Caco-2 (cell line): ENCODE data around the gene ARHGAP24. TPM values are rescaled to one million over a fixed set of nuclear protein-coding genes. Genes with fewer than 3 reads are reported as not detected.

Experiments
- Bru-seq: library from RNA; stranded (reverse); fragments of 400-500 nt; gene quantifications from one replicate; lab custom pipeline; 2021; lab: Mats Ljungman, UMichigan
- BruChase-seq, 2 experiments: library from RNA; stranded (reverse); fragments of 400-500 nt; gene quantifications; one replicate each; lab custom pipeline; 2021; lab: Mats Ljungman, UMichigan
- BruUV-seq: library from RNA; stranded (reverse); fragments of 400-500 nt; replicated peaks from 2 replicates; lab custom pipeline; 2021; lab: Mats Ljungman, UMichigan
- CTCF ChIA-PET: fragments of 300-600 bp; sonication (Branson Sonifier 250); formaldehyde crosslinking; loops from one replicate; lab custom pipeline; 2022; ENCODE audit warnings: antibody characterized with exemption; lab: Charles Lee
- POLR2A ChIA-PET: fragments of 300-600 bp; sonication (Branson Sonifier 250); formaldehyde crosslinking; loops from one replicate; lab custom pipeline; 2022; ENCODE audit warnings: antibody characterized with exemption; lab: Charles Lee
- DNase-seq, 2 experiments: peaks; one replicate each; pipeline versions ENCODE4 v3.0.0 to v3.0.0-alpha.2; 2020 to 2022
- H3K27me3 ChIP-seq: replicated peaks from 2 replicates; pipeline ENCODE4 v1.6.0; 2011; ENCODE audit warnings: low read length; ENCODE audit not compliant: control insufficient read depth, insufficient read depth
- H3K36me3 ChIP-seq: 2 replicates; pipeline ENCODE4 v1.5.1; 2011; ENCODE audit warnings: low read length; ENCODE audit not compliant: control insufficient read depth, insufficient read depth
- H3K4me1 ChIP-seq: fragments of 250-450 bp; sonication (Bioruptor Pico); 2 replicates; pipeline ENCODE4 v1.5.1; 2020; ENCODE audit warnings: mild to moderate bottlenecking
- H3K4me3 ChIP-seq: 2 replicates; pipeline ENCODE4 v1.5.1; 2011; ENCODE audit warnings: low read depth, mild to moderate bottlenecking, control low read depth, low read length
- H3K9me3 ChIP-seq: fragments of 250-450 bp; sonication (Bioruptor Pico); 2 replicates; pipeline ENCODE4 v1.5.1; 2020; ENCODE audit warnings: mild to moderate bottlenecking, moderate library complexity
- H3K27ac Mint-ChIP-seq: one replicate; pipeline ENCODE4 v1.8.0; 2022; ENCODE audit warnings: mixed read lengths; ENCODE audit not compliant: unreplicated experiment
- H3K27me3 Mint-ChIP-seq: one replicate; pipeline ENCODE4 v1.8.0; 2022; ENCODE audit warnings: mixed read lengths; ENCODE audit not compliant: insufficient read depth, unreplicated experiment
- H3K36me3 Mint-ChIP-seq: one replicate; pipeline ENCODE4 v1.8.0; 2022; ENCODE audit warnings: mild to moderate bottlenecking, mixed read lengths; ENCODE audit not compliant: insufficient read depth, unreplicated experiment
- H3K4me1 Mint-ChIP-seq: one replicate; pipeline ENCODE4 v1.8.0; 2022; ENCODE audit warnings: low read depth, mixed read lengths; ENCODE audit not compliant: unreplicated experiment
- H3K4me3 Mint-ChIP-seq: one replicate; pipeline ENCODE4 v1.8.0; 2022; ENCODE audit warnings: mild to moderate bottlenecking, moderate library complexity, mixed read lengths; ENCODE audit not compliant: unreplicated experiment
- H3K9me3 Mint-ChIP-seq: one replicate; pipeline ENCODE4 v1.8.0; 2022; ENCODE audit warnings: mixed read lengths; ENCODE audit not compliant: unreplicated experiment
- CTCF ChIP-seq, 2 experiments: fragments of 200-600 bp in 1 of 2; IDR thresholded peaks; 1 replicate in 1 of 2; 2 replicates in 1 of 2; pipeline versions ENCODE4 v1.5.1 to v1.8.0; 2011 to 2022; ENCODE audit warnings: antibody characterized with exemption in 1 of 2, control low read depth in 1 of 2, inconsistent platforms in 1 of 2, low read depth in 1 of 2, low read length in 1 of 2, mild to moderate bottlenecking in 1 of 2, moderate library complexity in 1 of 2; ENCODE audit not compliant: insufficient read depth in 1 of 2, severe bottlenecking in 1 of 2, unreplicated experiment in 1 of 2
- intact Hi-C: fragments of 100-400 bp; cut with micrococcal nuclease; formaldehyde crosslinking; loops from one replicate; pipeline ENCODE4 v1.10.0; 2022; ENCODE audit not compliant: unreplicated experiment
- long read RNA-seq: library from polyadenylated mRNA; stranded (forward); transcript quantifications from one replicate; pipeline ENCODE4 v2.0.0, GENCODE V29; 2022
- total RNA-seq: library from RNA; stranded (reverse); gene quantifications from 2 replicates; pipeline ENCODE4 v1.2.3, GENCODE V29; 2022

The ARHGAP24 gene
- total RNA-seq (2.5 and 2.8 TPM in 2 replicates), Bru-seq, nascent RNA (percentile 45 among the genes with signal in this experiment), BruChase-seq, experiment 1, labeled RNA remaining after a 2-hour chase (percentile 41 among the genes with signal in this experiment), BruChase-seq, experiment 2, labeled RNA remaining after a 6-hour chase (percentile 28 among the genes with signal in this experiment)
- long read RNA-seq, partial matches to known transcripts = 0 of 2 reads
- long read RNA-seq, other reads (novel, unspliced or antisense) = 2 of 2 reads

GRCh38 chr4:85474818-85475630, at the start of gene ARHGAP24:
Gene ARHGAP24 (plus strand): TSS chr4:85475150.
- no peaks in the 10 kb centered on the region for H3K27me3 ChIP-seq
- Mint-ChIP-seq H3K9me3 (no peaks in the 10 kb centered on the region), H3K4me3 (peak within 1 kb of the TSS; percentile 83), H3K27me3 (peaks cover 5% of the 10 kb centered on the region), H3K4me1 (no peaks in the 10 kb centered on the region), H3K36me3 (no peaks in the 10 kb centered on the region), H3K27ac (peak within 1 kb of the TSS; percentile 73)
- no peaks in the 10 kb centered on the region for H3K9me3 ChIP-seq
- no TSS peak for BruUV-seq
- POLR2A ChIA-PET = interaction anchor here (0.6 kb wide), 1 partner anchor 54 kb away, joined by 3 read pairs; no protein-coding TSS in a partner anchor
- peak within 1 kb of the TSS; percentile 45 for H3K4me3 ChIP-seq
- H3K4me1 ChIP-seq = peaks cover 5% of the 10 kb centered on the region; the same call in 1 of the 2 replicates
- peak; percentile 86 to 89 for DNase-seq
- no peak for TF ChIP-seq CTCF (IDR thresholded peaks at IDR 0.05; ENCODE audit: insufficient read depth in 1 of 2, low read depth in 1 of 2, low read length in 1 of 2, severe bottlenecking in 1 of 2, unreplicated experiment in 1 of 2)
- CTCF ChIA-PET = interaction anchor here (1.1 to 1.5 kb wide), 5 partner anchors 15 to 321 kb away, joined by 3 to 8 read pairs (median 4); no protein-coding TSS in a partner anchor
- intact Hi-C loops = loop anchor here (1.0 to 2.0 kb wide), 3 partner anchors 16 to 56 kb away; no protein-coding TSS in a partner anchor
- no peaks in the 10 kb centered on the region for H3K36me3 ChIP-seq

DNA sequence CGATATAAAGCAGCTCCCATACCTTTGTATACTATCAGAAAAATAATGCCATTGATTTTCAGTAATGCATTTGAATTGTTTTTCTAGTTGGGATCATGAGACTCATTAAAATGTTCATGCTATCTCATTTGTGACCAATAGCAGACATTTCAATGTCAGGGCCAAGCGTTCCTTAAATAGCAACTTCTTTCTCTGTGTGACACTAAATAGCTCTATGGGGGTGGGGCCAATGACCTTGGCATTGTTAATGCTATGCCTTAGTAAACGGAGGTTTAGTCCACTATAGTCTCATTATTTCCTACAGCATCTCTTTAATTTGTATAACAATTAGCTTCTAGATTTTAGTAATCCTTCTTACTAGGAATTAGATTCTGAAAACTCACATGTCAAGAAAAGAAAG, 48.6 kb upstream of the ARHGAP24 start:
- ChIA-PET POLR2A (no interaction called here), CTCF (no interaction called here)
- Histone ChIP-seq H3K27me3 (no peaks in the 10 kb centered on the region), H3K4me3 (no peak overlapping the region), H3K9me3 (no peaks in the 10 kb centered on the region), H3K36me3 (no peaks in the 10 kb centered on the region), H3K4me1 (peaks cover 17% of the 10 kb centered on the region; the same call in 1 of the 2 replicates)
- no peak for DNase-seq
- TF ChIP-seq CTCF (IDR thresholded peaks at IDR 0.05; ENCODE audit: insufficient read depth in 1 of 2, low read depth in 1 of 2, low read length in 1 of 2, severe bottlenecking in 1 of 2, unreplicated experiment in 1 of 2) = no peak
- no TSS peak for BruUV-seq
- H3K9me3 Mint-ChIP-seq = no peaks in the 10 kb centered on the region
- no peaks in the 10 kb centered on the region for H3K27me3 Mint-ChIP-seq
- no peak overlapping the region for H3K27ac Mint-ChIP-seq
- no peaks in the 10 kb centered on the region for H3K36me3 Mint-ChIP-seq
- peaks cover 18% of the 10 kb centered on the region for H3K4me1 Mint-ChIP-seq
- H3K4me3 Mint-ChIP-seq = no peak overlapping the region
- intact Hi-C loops = no loop called here

DNA sequence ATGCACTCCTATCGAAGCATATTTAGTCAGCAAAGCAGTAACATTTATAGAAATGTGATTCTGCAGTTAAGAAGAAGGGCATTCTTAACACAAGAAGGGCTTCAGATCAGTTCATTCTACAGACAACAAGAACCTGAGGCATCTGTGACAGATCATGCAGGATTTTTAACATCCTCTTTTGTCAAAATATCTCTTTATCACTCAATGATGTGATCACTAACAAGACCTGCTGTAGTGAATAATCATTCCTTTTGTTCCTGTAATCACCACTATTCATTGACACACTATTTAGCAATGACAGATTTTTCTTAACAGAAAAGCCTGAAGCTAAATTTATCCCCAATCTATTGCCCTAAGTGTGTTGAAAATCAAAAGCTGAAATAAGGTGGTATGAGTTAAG, 47.8 kb upstream of the ARHGAP24 start:
- Mint-ChIP-seq H3K27me3 (no peaks in the 10 kb centered on the region), H3K4me3 (no peak overlapping the region), H3K27ac (no peak overlapping the region), H3K9me3 (no peaks in the 10 kb centered on the region), H3K36me3 (no peaks in the 10 kb centered on the region), H3K4me1 (peaks cover 18% of the 10 kb centered on the region)
- H3K27me3 ChIP-seq = no peaks in the 10 kb centered on the region
- BruUV-seq = no TSS peak
- H3K4me3 ChIP-seq = no peak overlapping the region
- POLR2A ChIA-PET = no interaction called here
- intact Hi-C loops = no loop called here
- no peak for TF ChIP-seq CTCF (IDR thresholded peaks at IDR 0.05; ENCODE audit: insufficient read depth in 1 of 2, low read depth in 1 of 2, low read length in 1 of 2, severe bottlenecking in 1 of 2, unreplicated experiment in 1 of 2)
- H3K36me3 ChIP-seq = no peaks in the 10 kb centered on the region
- no peak for DNase-seq
- H3K9me3 ChIP-seq = no peaks in the 10 kb centered on the region
- H3K4me1 ChIP-seq = peaks cover 17% of the 10 kb centered on the region; the same call in 1 of the 2 replicates
- CTCF ChIA-PET = no interaction called here
